WTC11 (cell line): ENCODE data around the gene ZNF407. TPM values are rescaled to one million over a fixed set of nuclear protein-coding genes. Genes with fewer than 3 reads are reported as not detected.

Experiments used
- ATAC-seq: fragments of 200-7000 bp; cut with Tn5 transposase; 2 replicates; pipeline ENCODE4 v1.10.0; 2021; ENCODE audit warnings: mild to moderate bottlenecking, moderate library complexity
- CTCF ChIA-PET: fragments of 300-600 bp; sonication (Branson Sonifier 250); formaldehyde crosslinking; loops from one replicate; lab custom pipeline; 2021; ENCODE audit warnings: antibody characterized with exemption; lab: Charles Lee
- POLR2A ChIA-PET: fragments of 350-600 bp; sonication (Branson Sonifier 250); formaldehyde crosslinking; loops from one replicate; lab custom pipeline; 2021; ENCODE audit warnings: antibody characterized with exemption; lab: Charles Lee
- DNase-seq: peaks from one replicate; pipeline ENCODE4 v3.0.0; 2021; ENCODE audit warnings: low spot score
- H3K27ac Mint-ChIP-seq: 2 replicates; pipeline ENCODE4 v1.8.0; 2021; ENCODE audit warnings: mixed read lengths
- H3K27me3 Mint-ChIP-seq: 2 replicates; pipeline ENCODE4 v1.8.0; 2021; ENCODE audit warnings: low read depth, mild to moderate bottlenecking, moderate library complexity, mixed read lengths
- H3K36me3 Mint-ChIP-seq: 2 replicates; pipeline ENCODE4 v1.8.0; 2021; ENCODE audit warnings: mixed read lengths
- H3K4me1 Mint-ChIP-seq: 2 replicates; pipeline ENCODE4 v1.8.0; 2022; ENCODE audit warnings: mixed read lengths
- H3K4me3 Mint-ChIP-seq: 2 replicates; pipeline ENCODE4 v1.8.0; 2021; ENCODE audit warnings: mild to moderate bottlenecking, moderate library complexity, mixed read lengths
- H3K9me3 Mint-ChIP-seq: 2 replicates; pipeline ENCODE4 v1.8.0; 2021; ENCODE audit warnings: mixed read lengths
- ELF4 ChIP-seq: sonication (generic); formaldehyde crosslinking; IDR thresholded peaks from 2 replicates; pipeline ENCODE4 v1.8.1; 2022; ENCODE audit warnings: low read depth, mild to moderate bottlenecking, moderate library complexity, missing genetic modification reagents
- EMX1 ChIP-seq: fragments of 250-450 bp; sonication (Bioruptor Pico); IDR thresholded peaks from 2 replicates; pipeline ENCODE4 v1.8.0; 2021; ENCODE audit warnings: mild to moderate bottlenecking
- FOXP1 ChIP-seq: sonication (generic); formaldehyde crosslinking; IDR thresholded peaks from 2 replicates; pipeline ENCODE4 v1.8.0; 2022; ENCODE audit warnings: missing genetic modification reagents, mild to moderate bottlenecking, moderate library complexity, borderline replicate concordance
- JUN ChIP-seq: sonication (generic); formaldehyde crosslinking; IDR thresholded peaks from 2 replicates; pipeline ENCODE4 v1.8.0; 2023; ENCODE audit warnings: mild to moderate bottlenecking, missing genetic modification reagents
- KAT7 ChIP-seq: sonication (generic); formaldehyde crosslinking; IDR thresholded peaks from 2 replicates; pipeline ENCODE4 v1.8.1; 2023; ENCODE audit warnings: missing genetic modification reagents, mild to moderate bottlenecking, borderline replicate concordance
- NFATC4 ChIP-seq: fragments of 250-450 bp; sonication (Bioruptor Pico); IDR thresholded peaks from 2 replicates; pipeline ENCODE4 v1.9.0; 2021; ENCODE audit warnings: mild to moderate bottlenecking
- NFYB ChIP-seq: sonication (generic); formaldehyde crosslinking; conservative IDR thresholded peaks from 2 replicates; pipeline ENCODE4 v1.8.0; 2022; ENCODE audit warnings: low read depth, missing genetic modification reagents
- TCF7 ChIP-seq: sonication (generic); formaldehyde crosslinking; IDR thresholded peaks from 2 replicates; pipeline ENCODE4 v1.8.0; 2022; ENCODE audit warnings: mild to moderate bottlenecking, low read depth, missing genetic modification reagents, moderate library complexity
- ZNF416 ChIP-seq: fragments of 250-450 bp; sonication (Bioruptor Pico); IDR thresholded peaks from 2 replicates; pipeline ENCODE4 v1.9.0; 2021; ENCODE audit warnings: mild to moderate bottlenecking, inconsistent platforms
- total RNA-seq: library from RNA; stranded (reverse); gene quantifications from 3 replicates; pipeline ENCODE4 v1.2.3, GENCODE V29; 2021
- TF ChIP-seq, protein P1 (sequence below): fragments of 250-450 bp; sonication (Bioruptor Pico); IDR thresholded peaks from 2 replicates; pipeline ENCODE4 v1.8.0; 2021; ENCODE audit warnings: mild to moderate bottlenecking
- TF ChIP-seq, protein P2 (sequence below): sonication (generic); formaldehyde crosslinking; conservative IDR thresholded peaks from 2 replicates; pipeline ENCODE4 v1.8.1; 2022; ENCODE audit warnings: mild to moderate bottlenecking, missing genetic modification reagents
- TF ChIP-seq, protein P3 (sequence below): fragments of 250-450 bp; sonication (Bioruptor Pico); conservative IDR thresholded peaks from 2 replicates; pipeline ENCODE4 v1.9.0; 2021; ENCODE audit warnings: mild to moderate bottlenecking
- TF ChIP-seq, protein P4 (sequence below): sonication (generic); formaldehyde crosslinking; IDR thresholded peaks from 2 replicates; pipeline ENCODE4 v1.8.1; 2022; ENCODE audit warnings: low read depth, mild to moderate bottlenecking, moderate library complexity, missing genetic modification reagents, borderline replicate concordance
- TF ChIP-seq, protein P5 (sequence below): sonication (generic); formaldehyde crosslinking; IDR thresholded peaks from 2 replicates; pipeline ENCODE4 v1.8.0; 2023; ENCODE audit warnings: missing genetic modification reagents
- TF ChIP-seq, protein P6 (sequence below): sonication (generic); formaldehyde crosslinking; IDR thresholded peaks from 2 replicates; pipeline ENCODE4 v1.8.0; 2022; ENCODE audit warnings: mild to moderate bottlenecking, missing genetic modification reagents
- TF ChIP-seq, protein P7 (sequence below): sonication (generic); formaldehyde crosslinking; IDR thresholded peaks from 2 replicates; pipeline ENCODE4 v1.8.1; 2023; ENCODE audit warnings: mild to moderate bottlenecking, missing genetic modification reagents, borderline replicate concordance
- TF ChIP-seq, protein P8 (sequence below): sonication (generic); formaldehyde crosslinking; IDR thresholded peaks from 2 replicates; pipeline ENCODE4 v1.8.1; 2022; ENCODE audit warnings: low read depth, missing genetic modification reagents, borderline replicate concordance

ZNF407 gene
- total RNA-seq, 1 experiment from 2014 or later: 6.5 TPM

DNA sequence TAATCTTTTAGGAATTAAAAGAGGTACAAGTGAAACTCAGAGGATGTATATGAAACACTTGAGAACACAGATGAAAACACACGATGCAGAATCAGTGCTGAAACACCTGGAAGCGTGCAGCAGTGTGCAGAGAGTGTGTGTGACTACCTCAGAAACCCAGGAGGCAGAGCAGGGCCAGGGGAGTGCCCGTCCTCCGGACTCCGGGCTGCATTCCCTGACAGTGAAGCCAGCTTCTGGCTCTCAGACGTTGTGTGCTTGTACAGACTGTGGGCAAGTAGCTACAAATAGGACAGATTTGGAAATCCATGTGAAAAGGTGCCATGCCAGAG, 34.6 kb downstream of the ZNF407 start (continued):
- TF ChIP-seq, protein P1, sequence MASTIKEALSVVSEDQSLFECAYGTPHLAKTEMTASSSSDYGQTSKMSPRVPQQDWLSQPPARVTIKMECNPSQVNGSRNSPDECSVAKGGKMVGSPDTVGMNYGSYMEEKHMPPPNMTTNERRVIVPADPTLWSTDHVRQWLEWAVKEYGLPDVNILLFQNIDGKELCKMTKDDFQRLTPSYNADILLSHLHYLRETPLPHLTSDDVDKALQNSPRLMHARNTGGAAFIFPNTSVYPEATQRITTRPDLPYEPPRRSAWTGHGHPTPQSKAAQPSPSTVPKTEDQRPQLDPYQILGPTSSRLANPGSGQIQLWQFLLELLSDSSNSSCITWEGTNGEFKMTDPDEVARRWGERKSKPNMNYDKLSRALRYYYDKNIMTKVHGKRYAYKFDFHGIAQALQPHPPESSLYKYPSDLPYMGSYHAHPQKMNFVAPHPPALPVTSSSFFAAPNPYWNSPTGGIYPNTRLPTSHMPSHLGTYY (CRISPR knock-in tag): no peak
- TF ChIP-seq TCF7 (no peak), NFYB (no peak)

DNA sequence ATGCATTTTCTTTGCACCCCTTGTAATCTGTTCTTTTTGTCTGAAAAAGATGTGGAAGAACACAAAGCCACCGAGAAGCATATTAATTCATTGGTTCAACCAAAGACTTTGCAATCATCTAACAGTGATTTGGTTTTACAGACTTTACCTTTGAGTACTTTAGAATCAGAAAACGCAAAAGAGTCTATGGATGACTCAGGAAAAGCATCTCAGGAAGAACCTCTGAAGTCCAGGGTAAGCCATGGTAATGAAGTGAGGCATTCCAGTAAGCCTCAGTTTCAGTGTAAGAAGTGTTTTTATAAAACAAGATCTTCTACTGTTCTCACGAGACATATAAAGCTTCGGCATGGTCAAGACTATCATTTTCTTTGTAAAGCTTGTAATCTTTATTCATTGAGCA, 35.2 kb downstream of the ZNF407 start:
- CTCF ChIA-PET: no interaction called here
- POLR2A ChIA-PET: no interaction called here
- Mint-ChIP-seq H3K36me3 (peaks cover 16% of the 10 kb centered on the region; the same call in 1 of the 2 replicates), H3K27me3 (no peaks in the 10 kb centered on the region), H3K27ac (no peak overlapping the region), H3K4me3 (no peak overlapping the region), H3K4me1 (peaks cover 16% of the 10 kb centered on the region), H3K9me3 (no peaks in the 10 kb centered on the region)
- no peak for DNase-seq
- TF ChIP-seq, protein P2, sequence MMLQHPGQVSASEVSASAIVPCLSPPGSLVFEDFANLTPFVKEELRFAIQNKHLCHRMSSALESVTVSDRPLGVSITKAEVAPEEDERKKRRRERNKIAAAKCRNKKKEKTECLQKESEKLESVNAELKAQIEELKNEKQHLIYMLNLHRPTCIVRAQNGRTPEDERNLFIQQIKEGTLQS (CRISPR knock-in tag): no peak
- TF ChIP-seq FOXP1 (CRISPR knock-in tag) (no peak), EMX1 (no peak), ELF4 (CRISPR knock-in tag) (no peak), KAT7 (CRISPR knock-in tag) (no peak), JUN (CRISPR knock-in tag) (no peak), ZNF416 (no peak)
- TF ChIP-seq, protein P1 (CRISPR knock-in tag): no peak
- TF ChIP-seq, protein P3, sequence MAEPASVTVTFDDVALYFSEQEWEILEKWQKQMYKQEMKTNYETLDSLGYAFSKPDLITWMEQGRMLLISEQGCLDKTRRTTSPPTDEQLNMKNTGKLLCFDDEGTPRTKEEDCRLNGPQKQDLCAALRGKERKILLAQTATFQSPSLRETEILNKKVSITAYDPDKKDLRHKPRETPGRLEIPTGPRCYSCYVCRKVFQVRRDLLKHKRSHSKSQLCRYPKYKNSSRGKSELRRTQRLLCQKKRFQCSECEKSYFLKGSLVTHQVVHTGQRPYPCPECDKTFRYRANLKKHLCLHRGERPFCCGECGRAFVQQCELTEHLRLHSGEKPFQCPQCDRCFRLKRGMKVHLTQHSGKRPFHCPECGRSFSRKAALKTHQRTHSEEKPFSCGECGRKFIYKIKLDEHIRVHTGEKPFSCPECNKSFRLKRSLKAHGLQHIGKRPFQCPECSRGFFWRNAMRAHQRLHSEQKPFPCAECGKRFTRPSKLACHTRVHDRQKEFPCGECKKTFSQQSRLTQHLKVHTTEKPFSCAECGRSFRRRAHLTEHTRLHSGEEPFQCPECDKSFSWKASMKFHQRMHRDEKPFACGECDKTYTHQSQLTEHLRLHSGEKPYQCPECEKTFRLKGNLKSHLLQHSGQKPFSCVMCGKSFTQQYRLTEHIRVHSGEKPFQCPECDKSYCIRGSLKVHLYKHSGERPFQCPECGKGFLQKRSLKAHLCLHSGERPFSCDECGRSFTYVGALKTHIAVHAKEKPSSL: no peak
- TF ChIP-seq, protein P4, sequence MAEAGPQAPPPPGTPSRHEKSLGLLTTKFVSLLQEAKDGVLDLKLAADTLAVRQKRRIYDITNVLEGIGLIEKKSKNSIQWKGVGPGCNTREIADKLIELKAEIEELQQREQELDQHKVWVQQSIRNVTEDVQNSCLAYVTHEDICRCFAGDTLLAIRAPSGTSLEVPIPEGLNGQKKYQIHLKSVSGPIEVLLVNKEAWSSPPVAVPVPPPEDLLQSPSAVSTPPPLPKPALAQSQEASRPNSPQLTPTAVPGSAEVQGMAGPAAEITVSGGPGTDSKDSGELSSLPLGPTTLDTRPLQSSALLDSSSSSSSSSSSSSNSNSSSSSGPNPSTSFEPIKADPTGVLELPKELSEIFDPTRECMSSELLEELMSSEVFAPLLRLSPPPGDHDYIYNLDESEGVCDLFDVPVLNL (CRISPR knock-in tag): no peak
- TF ChIP-seq, protein P5, sequence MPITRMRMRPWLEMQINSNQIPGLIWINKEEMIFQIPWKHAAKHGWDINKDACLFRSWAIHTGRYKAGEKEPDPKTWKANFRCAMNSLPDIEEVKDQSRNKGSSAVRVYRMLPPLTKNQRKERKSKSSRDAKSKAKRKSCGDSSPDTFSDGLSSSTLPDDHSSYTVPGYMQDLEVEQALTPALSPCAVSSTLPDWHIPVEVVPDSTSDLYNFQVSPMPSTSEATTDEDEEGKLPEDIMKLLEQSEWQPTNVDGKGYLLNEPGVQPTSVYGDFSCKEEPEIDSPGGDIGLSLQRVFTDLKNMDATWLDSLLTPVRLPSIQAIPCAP: no peak
- TF ChIP-seq, protein P6, sequence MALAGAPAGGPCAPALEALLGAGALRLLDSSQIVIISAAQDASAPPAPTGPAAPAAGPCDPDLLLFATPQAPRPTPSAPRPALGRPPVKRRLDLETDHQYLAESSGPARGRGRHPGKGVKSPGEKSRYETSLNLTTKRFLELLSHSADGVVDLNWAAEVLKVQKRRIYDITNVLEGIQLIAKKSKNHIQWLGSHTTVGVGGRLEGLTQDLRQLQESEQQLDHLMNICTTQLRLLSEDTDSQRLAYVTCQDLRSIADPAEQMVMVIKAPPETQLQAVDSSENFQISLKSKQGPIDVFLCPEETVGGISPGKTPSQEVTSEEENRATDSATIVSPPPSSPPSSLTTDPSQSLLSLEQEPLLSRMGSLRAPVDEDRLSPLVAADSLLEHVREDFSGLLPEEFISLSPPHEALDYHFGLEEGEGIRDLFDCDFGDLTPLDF: no peak
- no peak for ATAC-seq

DNA sequence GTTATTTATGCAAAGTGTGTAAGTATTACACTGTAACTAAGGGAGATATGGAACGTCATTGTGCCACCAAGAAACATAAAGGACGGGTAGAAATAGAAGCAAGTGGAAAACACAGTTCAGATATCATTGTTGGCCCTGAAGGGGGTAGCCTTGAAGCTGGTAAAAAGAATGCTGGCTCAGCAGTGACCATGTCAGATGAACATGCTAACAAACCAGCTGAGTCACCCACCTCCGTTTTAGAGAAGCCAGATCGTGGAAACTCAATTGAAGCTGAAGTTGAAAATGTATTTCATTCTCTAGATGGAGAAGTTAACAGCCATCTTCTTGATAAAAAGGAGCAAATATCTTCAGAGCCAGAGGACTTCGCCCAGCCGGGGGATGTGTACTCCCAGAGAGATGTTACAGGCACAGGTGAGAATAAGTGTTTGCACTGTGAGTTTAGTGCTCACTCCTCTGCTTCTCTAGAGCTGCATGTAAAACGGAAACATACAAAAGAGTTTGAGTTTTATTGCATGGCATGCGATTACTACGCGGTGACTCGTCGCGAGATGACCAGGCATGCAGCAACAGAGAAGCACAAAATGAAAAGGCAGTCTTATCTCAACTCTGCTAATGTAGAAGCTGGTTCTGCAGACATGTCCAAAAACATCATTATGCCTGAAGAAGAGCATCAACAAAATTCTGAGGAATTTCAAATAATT, 36.1 kb downstream of the ZNF407 start:
- H3K9me3 Mint-ChIP-seq: no peaks in the 10 kb centered on the region
- peaks cover 25% of the 10 kb centered on the region for H3K4me1 Mint-ChIP-seq
- H3K27me3 Mint-ChIP-seq: no peaks in the 10 kb centered on the region
- H3K4me3 Mint-ChIP-seq: no peak overlapping the region
- ChIA-PET CTCF (no interaction called here), POLR2A (no interaction called here)
- DNase-seq (no peak), ATAC-seq (no peak)
- peaks cover 16% of the 10 kb centered on the region; the same call in 1 of the 2 replicates for H3K36me3 Mint-ChIP-seq
- H3K27ac Mint-ChIP-seq: no peak overlapping the region
- TF ChIP-seq JUN (CRISPR knock-in tag) (no peak), NFATC4 (CRISPR knock-in tag) (no peak)
- TF ChIP-seq, protein P7, sequence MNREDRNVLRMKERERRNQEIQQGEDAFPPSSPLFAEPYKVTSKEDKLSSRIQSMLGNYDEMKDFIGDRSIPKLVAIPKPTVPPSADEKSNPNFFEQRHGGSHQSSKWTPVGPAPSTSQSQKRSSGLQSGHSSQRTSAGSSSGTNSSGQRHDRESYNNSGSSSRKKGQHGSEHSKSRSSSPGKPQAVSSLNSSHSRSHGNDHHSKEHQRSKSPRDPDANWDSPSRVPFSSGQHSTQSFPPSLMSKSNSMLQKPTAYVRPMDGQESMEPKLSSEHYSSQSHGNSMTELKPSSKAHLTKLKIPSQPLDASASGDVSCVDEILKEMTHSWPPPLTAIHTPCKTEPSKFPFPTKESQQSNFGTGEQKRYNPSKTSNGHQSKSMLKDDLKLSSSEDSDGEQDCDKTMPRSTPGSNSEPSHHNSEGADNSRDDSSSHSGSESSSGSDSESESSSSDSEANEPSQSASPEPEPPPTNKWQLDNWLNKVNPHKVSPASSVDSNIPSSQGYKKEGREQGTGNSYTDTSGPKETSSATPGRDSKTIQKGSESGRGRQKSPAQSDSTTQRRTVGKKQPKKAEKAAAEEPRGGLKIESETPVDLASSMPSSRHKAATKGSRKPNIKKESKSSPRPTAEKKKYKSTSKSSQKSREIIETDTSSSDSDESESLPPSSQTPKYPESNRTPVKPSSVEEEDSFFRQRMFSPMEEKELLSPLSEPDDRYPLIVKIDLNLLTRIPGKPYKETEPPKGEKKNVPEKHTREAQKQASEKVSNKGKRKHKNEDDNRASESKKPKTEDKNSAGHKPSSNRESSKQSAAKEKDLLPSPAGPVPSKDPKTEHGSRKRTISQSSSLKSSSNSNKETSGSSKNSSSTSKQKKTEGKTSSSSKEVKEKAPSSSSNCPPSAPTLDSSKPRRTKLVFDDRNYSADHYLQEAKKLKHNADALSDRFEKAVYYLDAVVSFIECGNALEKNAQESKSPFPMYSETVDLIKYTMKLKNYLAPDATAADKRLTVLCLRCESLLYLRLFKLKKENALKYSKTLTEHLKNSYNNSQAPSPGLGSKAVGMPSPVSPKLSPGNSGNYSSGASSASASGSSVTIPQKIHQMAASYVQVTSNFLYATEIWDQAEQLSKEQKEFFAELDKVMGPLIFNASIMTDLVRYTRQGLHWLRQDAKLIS (CRISPR knock-in tag): no peak
- TF ChIP-seq, protein P8, sequence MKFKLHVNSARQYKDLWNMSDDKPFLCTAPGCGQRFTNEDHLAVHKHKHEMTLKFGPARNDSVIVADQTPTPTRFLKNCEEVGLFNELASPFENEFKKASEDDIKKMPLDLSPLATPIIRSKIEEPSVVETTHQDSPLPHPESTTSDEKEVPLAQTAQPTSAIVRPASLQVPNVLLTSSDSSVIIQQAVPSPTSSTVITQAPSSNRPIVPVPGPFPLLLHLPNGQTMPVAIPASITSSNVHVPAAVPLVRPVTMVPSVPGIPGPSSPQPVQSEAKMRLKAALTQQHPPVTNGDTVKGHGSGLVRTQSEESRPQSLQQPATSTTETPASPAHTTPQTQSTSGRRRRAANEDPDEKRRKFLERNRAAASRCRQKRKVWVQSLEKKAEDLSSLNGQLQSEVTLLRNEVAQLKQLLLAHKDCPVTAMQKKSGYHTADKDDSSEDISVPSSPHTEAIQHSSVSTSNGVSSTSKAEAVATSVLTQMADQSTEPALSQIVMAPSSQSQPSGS (CRISPR knock-in tag): no peak
